Measurements from ENCODE around the gene ZFP36.
"Not testable (repeated sequence)": the region's sequence is repeated elsewhere in the genome, so short reads cannot be mapped to it uniquely, and the experiment has no call there.

Gene ZFP36

GRCh38 chr19:39449116-39449797, 42.6 kb downstream of the ZFP36 start:
- DNase-seq, result no peak

DNA sequence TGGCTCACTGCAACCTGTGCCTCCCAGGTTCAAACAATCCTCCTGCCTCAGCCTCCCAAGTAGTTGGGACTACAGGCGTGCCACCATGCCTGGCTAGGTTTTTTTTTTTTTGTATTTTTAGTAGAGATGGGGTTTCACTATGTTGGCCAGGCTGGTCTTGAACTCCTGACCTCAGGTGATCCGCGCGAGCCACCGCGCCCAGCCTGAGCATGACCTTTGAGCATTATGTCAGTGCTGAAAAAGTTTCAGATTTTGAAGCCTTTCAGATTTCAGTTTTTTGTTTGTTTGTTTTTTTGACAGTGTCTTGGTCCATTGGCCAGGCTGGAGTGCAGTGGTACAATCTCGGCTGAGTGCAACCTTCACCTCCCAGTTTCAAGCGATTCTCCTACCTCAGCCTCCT, 44.6 kb downstream of the ZFP36 start:
- DNase-seq, result not testable (repeated sequence)

Measured in CD4-positive, alpha-beta T cell treated with Interleukin-4 for 4 hours (primary cell).